Trophoblast cell (in vitro differentiated cells and primary cell): Measurements from ENCODE around the gene KTN1.
A peak's percentile ranks its signal among the peaks of the same experiment; 100 is the strongest.

Experiments used
- DNase-seq, 2 donors: peaks; one replicate each; pipeline ENCODE4 v3.0.0-alpha.2; 2016
- H2AFZ ChIP-seq: 2 replicates; pipeline ENCODE4 v1.6.1; 2013; ENCODE audit warnings: low read length, moderate library complexity, mild to moderate bottlenecking; ENCODE audit not compliant: insufficient read depth, poor library complexity
- H2AK5ac ChIP-seq: 2 replicates; pipeline ENCODE4 v1.6.1; 2013; ENCODE audit warnings: mild to moderate bottlenecking, low read length
- H2BK120ac ChIP-seq: 2 replicates; pipeline ENCODE4 v1.6.1; 2013; ENCODE audit warnings: low read length, mild to moderate bottlenecking, moderate library complexity; ENCODE audit not compliant: insufficient read depth, poor library complexity
- H2BK12ac ChIP-seq: 2 replicates; pipeline ENCODE4 v1.6.1; 2013; ENCODE audit warnings: mild to moderate bottlenecking, low read length, moderate library complexity
- H2BK5ac ChIP-seq: 2 replicates; pipeline ENCODE4 v1.6.1; 2013; ENCODE audit warnings: low read length, low read depth, moderate library complexity, mild to moderate bottlenecking; ENCODE audit not compliant: poor library complexity
- H3K14ac ChIP-seq: 2 replicates; pipeline ENCODE4 v1.6.1; 2013; ENCODE audit warnings: mild to moderate bottlenecking, low read length
- H3K18ac ChIP-seq: 2 replicates; pipeline ENCODE4 v1.6.1; 2013; ENCODE audit warnings: mild to moderate bottlenecking, low read length
- H3K23ac ChIP-seq: 2 replicates; pipeline ENCODE4 v1.6.1; 2013; ENCODE audit warnings: low read length
- H3K27ac ChIP-seq: 2 replicates; pipeline ENCODE4 v1.5.1; 2013; ENCODE audit warnings: low read depth, mild to moderate bottlenecking, inconsistent platforms, low read length, moderate library complexity
- H3K27me3 ChIP-seq: 2 replicates; pipeline ENCODE4 v1.6.1; 2013; ENCODE audit warnings: inconsistent platforms, mild to moderate bottlenecking, low read length, moderate library complexity; ENCODE audit not compliant: insufficient read depth
- H3K36me3 ChIP-seq, 2 experiments: 1 replicate in 1 of 2; 2 replicates in 1 of 2; pipeline ENCODE4 v1.6.1; 2013; ENCODE audit warnings: low read length in 2 of 2, mild to moderate bottlenecking in 2 of 2, moderate library complexity in 1 of 2; ENCODE audit not compliant: insufficient read depth in 2 of 2, control insufficient read depth in 1 of 2
- H3K4ac ChIP-seq: 2 replicates; pipeline ENCODE4 v1.6.1; 2013; ENCODE audit warnings: low read depth, mild to moderate bottlenecking, low read length, moderate library complexity
- H3K4me1 ChIP-seq, 2 experiments: 1 replicate in 1 of 2; 2 replicates in 1 of 2; pipeline ENCODE4 v1.6.1; 2013; ENCODE audit warnings: low read length in 2 of 2, mild to moderate bottlenecking in 2 of 2, moderate library complexity in 1 of 2; ENCODE audit not compliant: insufficient read depth in 2 of 2, control insufficient read depth in 1 of 2
- H3K4me2 ChIP-seq: 2 replicates; pipeline ENCODE4 v1.6.1; 2013; ENCODE audit warnings: inconsistent platforms, mild to moderate bottlenecking, low read length, moderate library complexity
- H3K4me3 ChIP-seq: 2 replicates; pipeline ENCODE4 v1.5.1; 2013; ENCODE audit warnings: mild to moderate bottlenecking, low read depth, low read length, inconsistent platforms
- H3K79me1 ChIP-seq: one replicate; pipeline ENCODE4 v1.6.1; 2013; ENCODE audit warnings: low read length
- H3K79me2 ChIP-seq: 2 replicates; pipeline ENCODE4 v1.6.1; 2013; ENCODE audit warnings: low read length, mild to moderate bottlenecking; ENCODE audit not compliant: control insufficient read depth, insufficient read depth, poor library complexity
- H3K9ac ChIP-seq: 2 replicates; pipeline ENCODE4 v1.6.1; 2013; ENCODE audit warnings: mild to moderate bottlenecking, low read length
- H3K9me3 ChIP-seq: 2 replicates; pipeline ENCODE4 v1.6.1; 2013; ENCODE audit warnings: low read depth, mild to moderate bottlenecking, control low read depth, inconsistent platforms, low read length; ENCODE audit not compliant: insufficient read depth
- H4K12ac ChIP-seq: 2 replicates; pipeline ENCODE4 v1.6.1; 2013; ENCODE audit warnings: low read depth, mild to moderate bottlenecking, low read length, moderate library complexity
- H4K8ac ChIP-seq: 2 replicates; pipeline ENCODE4 v1.6.1; 2013; ENCODE audit warnings: low read depth, mild to moderate bottlenecking, low read length, moderate library complexity
- H4K91ac ChIP-seq: one replicate; pipeline ENCODE4 v1.6.1; 2013; ENCODE audit warnings: low read depth, mild to moderate bottlenecking, low read length, moderate library complexity
- WGBS: extraction: QIAGEN DNeasy Blood & Tissue Kit; methylation state at CpG from one replicate; pipeline ENCODE4 v1.1.7; 2013; ENCODE audit warnings: missing lambda C conversion rate; ENCODE audit not compliant: insufficient read length, insufficient coverage; ENCODE audit errors: extremely low coverage; 5-methylcytosine and 5-hydroxymethylcytosine counted together

The KTN1 gene

DNA sequence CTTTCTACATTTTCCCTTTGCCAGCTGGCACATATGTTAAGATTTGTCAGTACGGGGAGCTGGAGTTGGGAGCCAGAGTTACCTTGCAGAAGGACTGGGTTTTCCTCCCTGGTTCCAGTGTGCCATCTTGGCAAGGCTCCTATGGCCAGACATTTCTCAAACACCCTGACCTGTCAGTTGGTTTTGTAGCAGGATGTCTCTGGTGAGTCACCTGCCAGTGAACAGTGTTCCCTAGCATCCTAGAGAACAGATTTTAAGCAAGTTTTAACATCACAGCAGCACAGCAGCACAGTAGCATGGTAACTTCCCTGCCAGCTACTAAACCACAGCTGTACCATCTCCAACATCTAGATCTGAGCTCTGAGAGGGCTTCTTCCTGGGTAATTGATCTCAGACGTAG, 26.2 kb upstream of the KTN1 start:
- Histone ChIP-seq H3K9me3 (no peaks in the 10 kb centered on the region), H3K4ac (no peak overlapping the region), H2AK5ac (no peak overlapping the region), H3K79me2 (no peaks in the 10 kb centered on the region), H4K12ac (no peak overlapping the region), H3K14ac (no peak overlapping the region), H3K9ac (no peak overlapping the region), H3K4me3 (no peak overlapping the region), H2AFZ (no peak overlapping the region), H3K4me2 (no peak overlapping the region), H3K36me3 (no peaks in the 10 kb centered on the region), H2BK5ac (no peak overlapping the region), H3K4me1 (peaks cover 0 to 3% of the 10 kb centered on the region in 2 experiments), H3K79me1 (peaks cover 7% of the 10 kb centered on the region), H3K23ac (no peak overlapping the region), H3K18ac (no peak overlapping the region), H2BK12ac (no peak overlapping the region), H4K91ac (no peak overlapping the region), H3K27ac (no peak overlapping the region), H2BK120ac (no peak overlapping the region), H3K27me3 (no peaks in the 10 kb centered on the region), H4K8ac (no peak overlapping the region)
- DNase-seq, result no peak
- no CpG with 5 or more reads among the region's 2 CpGs for WGBS

DNA sequence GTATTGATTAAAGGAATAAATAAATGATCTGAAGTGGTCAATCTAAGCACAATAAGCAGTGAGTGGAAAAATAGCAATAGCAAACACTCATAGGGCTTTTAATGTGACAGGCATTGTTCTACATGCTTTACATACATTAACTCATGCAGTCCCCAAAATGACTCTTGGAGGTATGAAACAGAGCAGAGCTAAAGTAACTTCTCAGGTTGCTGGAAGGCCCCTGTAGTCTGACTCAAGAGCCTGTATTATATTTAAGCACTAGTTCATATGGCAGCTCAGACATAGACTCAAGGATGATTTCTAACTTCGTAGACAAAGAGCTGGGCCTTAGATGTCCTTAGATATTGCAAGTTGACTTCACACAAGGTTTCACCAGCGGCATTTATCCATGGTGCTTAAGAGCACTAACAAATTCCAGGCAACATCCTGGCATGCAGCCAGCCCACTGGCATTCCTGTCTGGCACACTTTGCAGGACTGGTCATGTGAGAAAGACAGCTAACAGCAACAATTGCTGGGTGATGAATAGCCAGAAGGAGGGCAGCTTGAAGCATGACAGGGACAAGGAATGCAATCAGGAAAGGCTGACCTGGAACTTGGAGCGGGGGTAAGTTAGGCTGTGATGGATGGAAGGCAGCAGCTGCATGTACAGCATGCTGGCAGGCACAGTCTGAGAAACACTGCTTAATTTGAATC, 22.9 kb upstream of the KTN1 start:
- H3K36me3 ChIP-seq, result no peaks in the 10 kb centered on the region
- no peak overlapping the region for H2AFZ ChIP-seq
- H3K9me3 ChIP-seq, result no peaks in the 10 kb centered on the region
- no peak overlapping the region for H3K23ac ChIP-seq
- no peak overlapping the region for H2AK5ac ChIP-seq
- H4K91ac ChIP-seq, result no peak overlapping the region
- no peaks in the 10 kb centered on the region for H3K79me2 ChIP-seq
- no peak overlapping the region for H2BK12ac ChIP-seq
- no peak overlapping the region for H2BK120ac ChIP-seq
- no CpG with 5 or more reads among the region's 3 CpGs for WGBS
- no peak overlapping the region for H3K4me3 ChIP-seq
- no peak overlapping the region for H3K4me2 ChIP-seq
- H3K27ac ChIP-seq, result peak overlapping the region; percentile 40
- no peak overlapping the region for H3K18ac ChIP-seq
- peak; percentile 26 to 59 for DNase-seq
- H3K4ac ChIP-seq, result no peak overlapping the region
- H3K27me3 ChIP-seq, result no peaks in the 10 kb centered on the region
- H3K4me1 ChIP-seq, result peaks cover 0 to 6% of the 10 kb centered on the region in 2 experiments
- no peak overlapping the region for H3K14ac ChIP-seq
- no peak overlapping the region for H3K9ac ChIP-seq
- no peak overlapping the region for H4K12ac ChIP-seq
- H3K79me1 ChIP-seq, result peaks cover 7% of the 10 kb centered on the region
- H2BK5ac ChIP-seq, result no peak overlapping the region
- no peak overlapping the region for H4K8ac ChIP-seq

DNA sequence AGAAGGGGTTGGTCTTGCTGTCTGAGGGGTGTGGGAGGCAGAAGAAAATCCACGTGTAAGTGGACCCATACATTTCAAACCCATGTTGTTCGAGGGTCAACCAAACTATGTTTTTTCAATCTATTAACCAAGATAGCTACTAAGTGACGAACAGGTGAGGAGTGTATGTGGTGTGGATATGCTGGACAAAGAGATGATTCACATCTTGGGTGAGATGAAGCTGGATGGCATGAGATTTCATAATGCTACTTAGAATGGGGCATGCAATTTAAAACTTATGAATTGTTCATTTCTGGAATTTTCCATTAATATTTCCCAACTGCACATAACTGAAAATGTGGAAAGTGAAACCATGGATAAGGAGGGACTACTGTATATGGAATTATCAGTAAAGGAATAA, 17.9 kb upstream of the KTN1 start:
- H2BK5ac ChIP-seq, result no peak overlapping the region
- no peak overlapping the region for H2BK12ac ChIP-seq
- H3K18ac ChIP-seq, result no peak overlapping the region
- DNase-seq, result no peak
- H3K9ac ChIP-seq, result no peak overlapping the region
- no peak overlapping the region for H2AK5ac ChIP-seq
- no peak overlapping the region for H3K14ac ChIP-seq
- no peaks in the 10 kb centered on the region for H3K27me3 ChIP-seq
- H3K4me3 ChIP-seq, result no peak overlapping the region
- H3K79me1 ChIP-seq, result peaks cover 4% of the 10 kb centered on the region
- H4K91ac ChIP-seq, result no peak overlapping the region
- no peak overlapping the region for H2BK120ac ChIP-seq
- no peak overlapping the region for H4K12ac ChIP-seq
- no peak overlapping the region for H3K27ac ChIP-seq
- no peaks in the 10 kb centered on the region for H3K9me3 ChIP-seq
- H3K79me2 ChIP-seq, result no peaks in the 10 kb centered on the region
- no peaks in the 10 kb centered on the region for H3K36me3 ChIP-seq
- no peak overlapping the region for H3K23ac ChIP-seq
- H3K4me1 ChIP-seq, result peaks cover 0 to 3% of the 10 kb centered on the region in 2 experiments
- no peak overlapping the region for H2AFZ ChIP-seq
- no peak overlapping the region for H3K4ac ChIP-seq
- no peak overlapping the region for H3K4me2 ChIP-seq
- no CpG with 5 or more reads among the region's 3 CpGs for WGBS
- no peak overlapping the region for H4K8ac ChIP-seq

DNA sequence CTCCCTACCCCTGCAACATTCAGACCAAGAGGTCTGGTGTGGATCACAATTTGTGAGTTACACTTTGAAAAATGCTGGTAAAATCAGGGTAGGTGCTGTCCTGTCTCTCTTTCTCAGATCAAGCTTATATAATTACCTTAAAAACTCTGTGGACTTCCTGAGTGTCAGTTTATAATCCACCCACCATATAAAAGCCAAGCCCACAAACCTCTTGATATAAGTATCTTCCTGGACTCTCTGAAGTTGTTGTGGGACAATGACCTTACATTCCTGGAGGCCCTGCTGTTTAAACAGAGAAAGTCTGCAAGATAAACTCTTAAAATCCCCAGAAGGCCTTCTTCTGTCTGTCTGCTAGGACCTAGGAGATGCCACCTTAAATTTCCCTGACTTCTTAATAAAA, 11.4 kb upstream of the KTN1 start:
- H2AK5ac ChIP-seq, result no peak overlapping the region
- H3K4me1 ChIP-seq, result peaks cover 0 to 1% of the 10 kb centered on the region in 2 experiments
- H4K8ac ChIP-seq, result no peak overlapping the region
- no peak overlapping the region for H4K12ac ChIP-seq
- H3K79me2 ChIP-seq, result no peaks in the 10 kb centered on the region
- DNase-seq, result no peak
- H3K4me2 ChIP-seq, result no peak overlapping the region
- no peak overlapping the region for H3K14ac ChIP-seq
- H3K36me3 ChIP-seq, result no peaks in the 10 kb centered on the region
- H2BK12ac ChIP-seq, result no peak overlapping the region
- no peak overlapping the region for H2BK120ac ChIP-seq
- no peak overlapping the region for H3K4me3 ChIP-seq
- no peak overlapping the region for H2BK5ac ChIP-seq
- H3K27ac ChIP-seq, result no peak overlapping the region
- no peak overlapping the region for H2AFZ ChIP-seq
- no peaks in the 10 kb centered on the region for H3K27me3 ChIP-seq
- no peak overlapping the region for H3K18ac ChIP-seq
- H3K4ac ChIP-seq, result no peak overlapping the region
- no peak overlapping the region for H3K9ac ChIP-seq
- no peaks in the 10 kb centered on the region for H3K9me3 ChIP-seq
- no peak overlapping the region for H4K91ac ChIP-seq
- H3K79me1 ChIP-seq, result no peaks in the 10 kb centered on the region
- no peak overlapping the region for H3K23ac ChIP-seq
